Ecto neural progenitor cell (in vitro differentiated cells): ENCODE measurements around the gene CMSS1.

ENCODE experiments used
- DNase-seq: peaks from one replicate; pipeline ENCODE4 v3.0.0-alpha.2; 2018; ENCODE audit warnings: low spot score

Gene CMSS1

GRCh38 chr3:99854756-99855298 lies 37.2 kb downstream of the CMSS1 start:
- no peak for DNase-seq

DNA sequence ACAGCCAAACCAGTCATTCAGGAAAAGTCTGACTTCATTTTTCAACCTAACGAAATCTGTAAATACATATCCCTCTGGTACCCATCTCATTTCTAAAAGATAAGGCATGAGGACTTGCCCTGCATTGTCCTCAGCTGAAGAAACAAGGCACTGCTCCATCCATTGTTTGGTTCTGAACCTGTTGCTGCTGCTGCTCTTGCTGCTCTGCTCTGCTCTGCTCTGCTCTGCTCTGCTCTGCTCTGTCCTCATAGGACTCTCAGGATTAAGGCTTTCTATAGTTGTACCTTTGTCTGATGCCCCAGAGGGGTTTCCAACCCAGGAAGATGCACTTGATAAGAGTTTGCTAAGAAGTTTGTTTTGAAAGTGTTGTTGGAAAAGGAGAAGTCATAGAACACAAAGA lies 38.2 kb downstream of the CMSS1 start:
- no peak for DNase-seq

- no peak for DNase-seq
These were observed 39.0 kb downstream of the CMSS1 start for GRCh38 chr3:99856437-99857220.

GRCh38 chr3:99857278-99857677 lies 39.6 kb downstream of the CMSS1 start:
- no peak for DNase-seq

- DNase-seq, result no peak
These were observed 40.8 kb downstream of the CMSS1 start for GRCh38 chr3:99858469-99858868.

DNA sequence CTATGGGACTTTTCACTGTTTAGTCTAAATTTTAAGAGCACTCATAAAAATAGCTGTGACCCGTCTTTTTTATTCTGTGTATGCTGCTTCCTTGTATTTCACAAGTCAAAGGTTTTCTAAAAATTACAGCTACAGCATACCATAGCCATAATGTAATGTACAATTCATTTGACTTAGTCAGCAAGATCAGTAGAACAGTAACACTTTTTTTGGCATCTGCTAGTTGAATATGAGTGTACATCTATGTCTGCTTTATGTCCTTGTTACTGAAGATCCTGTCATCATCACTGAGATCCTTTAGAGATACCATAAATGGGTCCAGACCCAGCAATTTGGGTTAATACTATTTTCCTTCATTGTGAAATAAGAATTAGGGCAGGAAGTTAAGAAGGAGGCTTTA lies 42.2 kb downstream of the CMSS1 start:
- DNase-seq, result no peak

- DNase-seq, result no peak
These were observed 43.6 kb downstream of the CMSS1 start for GRCh38 chr3:99861216-99861615.

GRCh38 chr3:99862208-99862607 lies 44.5 kb downstream of the CMSS1 start:
- DNase-seq, result no peak

DNA sequence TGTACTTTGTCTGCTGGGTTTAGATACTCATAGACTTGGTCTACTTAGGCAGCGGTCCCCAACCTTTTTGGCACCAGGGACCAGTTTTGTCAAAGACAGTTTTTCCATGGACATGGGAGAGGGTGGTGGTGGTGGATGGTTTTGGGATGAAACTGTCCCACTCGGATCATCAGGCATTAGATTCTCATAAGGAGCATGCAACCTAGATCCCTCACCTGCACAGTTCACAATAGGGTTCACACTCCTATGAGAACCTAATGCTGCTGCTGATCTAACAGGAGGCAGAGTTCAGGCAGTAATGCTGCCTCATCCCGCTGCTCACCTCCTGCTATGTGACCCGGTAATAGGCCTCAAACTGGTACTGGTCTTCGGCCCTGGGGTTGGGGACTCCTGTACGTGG lies 45.3 kb downstream of the CMSS1 start:
- no peak for DNase-seq

DNA sequence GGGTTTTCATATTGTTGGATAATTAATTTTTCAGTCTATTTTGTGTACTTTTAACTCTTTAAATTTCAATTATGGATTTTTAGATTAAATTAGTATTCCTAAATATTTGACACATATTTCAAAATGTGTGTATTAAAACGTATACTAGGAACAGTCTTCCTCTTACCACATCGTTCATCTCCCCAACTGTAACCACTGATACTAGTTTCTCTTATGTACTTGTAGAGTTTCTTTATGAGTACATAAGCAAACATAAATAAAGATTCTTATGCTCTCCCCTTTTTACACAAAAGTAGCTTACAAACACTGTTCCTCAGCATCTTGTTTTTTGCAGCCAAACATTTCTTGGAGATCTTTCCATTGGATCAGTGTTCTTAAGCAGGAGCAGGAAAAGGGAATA lies 45.9 kb downstream of the CMSS1 start:
- no peak for DNase-seq

- DNase-seq, result no peak
These were observed 46.6 kb downstream of the CMSS1 start for GRCh38 chr3:99864289-99864688.

GRCh38 chr3:99865321-99865720 lies 47.7 kb downstream of the CMSS1 start:
- no peak for DNase-seq

GRCh38 chr3:99866261-99866761 lies 48.6 kb downstream of the CMSS1 start:
- no peak for DNase-seq

GRCh38 chr3:99867594-99868310 lies 50.1 kb downstream of the CMSS1 start:
- DNase-seq, result no peak

- DNase-seq, result no peak
These were observed 50.6 kb downstream of the CMSS1 start for GRCh38 chr3:99868311-99868646.

GRCh38 chr3:99869621-99870020 lies 52.0 kb downstream of the CMSS1 start:
- no peak for DNase-seq

DNA sequence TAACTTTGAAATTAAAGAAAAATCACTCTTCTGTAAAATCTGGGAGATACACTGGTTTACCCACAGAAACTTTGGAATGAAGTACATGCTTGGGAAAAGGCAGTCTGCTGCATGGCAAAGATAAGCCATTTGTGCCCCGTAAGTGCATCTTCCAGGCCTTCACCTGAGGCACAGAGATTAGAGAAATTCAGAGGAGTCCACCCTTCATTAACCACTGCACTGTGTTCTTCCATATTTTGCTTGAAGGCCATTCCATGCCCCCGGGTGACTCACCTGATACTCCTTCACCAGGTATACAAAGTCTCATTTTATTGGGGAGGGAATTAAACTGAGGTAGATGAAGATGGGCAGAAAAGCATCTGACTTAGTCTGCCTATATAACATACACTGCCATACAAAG lies 53.0 kb downstream of the CMSS1 start:
- no peak for DNase-seq

GRCh38 chr3:99871231-99872045 lies 53.8 kb downstream of the CMSS1 start:
- no peak for DNase-seq

DNA sequence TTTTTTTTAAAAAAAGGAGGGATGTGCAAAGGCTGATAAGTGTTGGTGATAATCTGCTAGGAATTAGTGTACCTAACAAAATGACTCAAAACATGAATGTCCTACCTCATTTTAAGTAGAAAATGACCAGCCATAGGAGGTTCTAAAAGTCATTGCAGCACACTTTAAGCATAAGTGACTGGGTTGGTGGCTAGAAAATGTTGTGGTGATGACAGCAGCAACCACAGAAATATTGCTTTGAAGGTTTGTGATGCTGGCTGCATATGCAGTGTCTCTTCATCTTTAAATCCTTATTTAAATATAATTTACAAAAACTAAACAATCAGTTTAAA lies 55.2 kb downstream of the CMSS1 start:
- DNase-seq, result no peak

- DNase-seq, result no peak
These were observed 55.8 kb downstream of the CMSS1 start for GRCh38 chr3:99873269-99874102.

DNA sequence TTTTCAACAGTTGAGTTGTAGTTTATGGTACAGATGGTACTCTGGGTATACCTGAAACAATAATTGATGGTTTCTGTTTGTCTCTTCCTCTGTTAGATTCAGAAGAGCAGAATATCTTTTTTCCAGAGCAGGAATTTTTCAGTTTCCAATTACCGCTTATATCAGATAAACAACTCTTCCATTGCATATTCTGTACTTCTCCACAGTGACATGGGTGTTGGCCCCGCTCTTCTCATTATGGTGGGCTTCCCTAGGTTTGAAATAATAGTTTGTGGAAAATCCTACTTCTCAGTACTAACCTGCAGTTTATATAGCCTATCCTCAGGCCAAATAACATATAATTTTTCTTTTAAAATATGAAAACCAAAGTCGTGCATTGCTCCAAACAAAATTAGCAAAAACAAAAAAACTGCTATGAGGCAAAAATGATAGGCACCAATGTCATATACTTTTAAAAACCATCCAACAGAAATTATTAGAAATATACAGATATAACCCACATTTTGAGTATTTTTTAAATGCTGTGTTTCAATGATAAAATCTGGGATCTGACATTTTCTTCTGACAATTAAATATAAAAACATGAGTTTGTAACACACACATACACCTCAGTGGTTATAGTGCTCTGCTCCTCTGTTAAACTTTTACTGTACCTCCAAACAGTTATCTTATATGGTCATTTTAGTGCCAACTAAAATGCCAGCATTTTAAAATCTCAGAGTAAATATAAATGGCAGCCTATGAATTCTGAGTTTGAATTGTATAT lies 56.8 kb downstream of the CMSS1 start:
- no peak for DNase-seq
